NCI-H1694 treated with DMSO at 0.1 percent for 48 hours (cell line): ENCODE data around the gene ELF1.
"Not testable (repeated sequence)": the region's sequence is repeated elsewhere in the genome, so short reads cannot be mapped to it uniquely, and the experiment has no call there.

Source experiments
- DNase-seq: peaks from one replicate; lab custom pipeline; 2025; lab: John Stamatoyannopoulos, UW

ELF1 gene

GRCh38 chr13:41042419-41042818 lies 23.3 kb upstream of the ELF1 start:
- not testable (repeated sequence) for DNase-seq

- no peak for DNase-seq
Observed at GRCh38 chr13:41040584-41041334, 21.6 kb upstream of the ELF1 start.

GRCh38 chr13:41039746-41040145 lies 20.6 kb upstream of the ELF1 start:
- no peak for DNase-seq

GRCh38 chr13:41036557-41036956 lies 17.4 kb upstream of the ELF1 start:
- DNase-seq = not testable (repeated sequence)

- DNase-seq = no peak
Observed at GRCh38 chr13:41034881-41035280, 15.8 kb upstream of the ELF1 start.

GRCh38 chr13:41034382-41034781 lies 15.3 kb upstream of the ELF1 start:
- no peak for DNase-seq

- DNase-seq = no peak
Observed at GRCh38 chr13:41032691-41033376, 13.7 kb upstream of the ELF1 start.

GRCh38 chr13:41029629-41030028 lies 10.5 kb upstream of the ELF1 start:
- no peak for DNase-seq

- DNase-seq = no peak
Observed at GRCh38 chr13:41028051-41028450, 8.9 kb upstream of the ELF1 start.

GRCh38 chr13:41026788-41027187 lies 7.7 kb upstream of the ELF1 start:
- no peak for DNase-seq

GRCh38 chr13:41025518-41025917 lies 6.4 kb upstream of the ELF1 start:
- no peak for DNase-seq

GRCh38 chr13:41019578-41020347 lies 647 bp upstream of the ELF1 start:
- DNase-seq = no peak

- no peak for DNase-seq
Observed at GRCh38 chr13:41018602-41018948, 541 bp downstream of the ELF1 start.

GRCh38 chr13:41017817-41018601 lies 1.1 kb downstream of the ELF1 start:
- no peak for DNase-seq

- no peak for DNase-seq
Observed at GRCh38 chr13:41017159-41017558, 2.0 kb downstream of the ELF1 start.

- DNase-seq = no peak
Observed at GRCh38 chr13:41015920-41016319, 3.2 kb downstream of the ELF1 start.

- no peak for DNase-seq
Observed at GRCh38 chr13:41013835-41014234, 5.3 kb downstream of the ELF1 start.

GRCh38 chr13:41012536-41012935 lies 6.6 kb downstream of the ELF1 start:
- DNase-seq = no peak

- DNase-seq = no peak
Observed at GRCh38 chr13:41011382-41011956, 7.6 kb downstream of the ELF1 start.

- DNase-seq = no peak
Observed at GRCh38 chr13:41008349-41008980, 10.7 kb downstream of the ELF1 start.

GRCh38 chr13:41007744-41008128 lies 11.4 kb downstream of the ELF1 start:
- no peak for DNase-seq
